D341Med (cell line): ENCODE results near the gene TTC14.

ENCODE experiments used
- DNase-seq: peaks from one replicate; pipeline ENCODE4 v3.0.0; 2012; ENCODE audit warnings: low spot score

Gene TTC14

DNA sequence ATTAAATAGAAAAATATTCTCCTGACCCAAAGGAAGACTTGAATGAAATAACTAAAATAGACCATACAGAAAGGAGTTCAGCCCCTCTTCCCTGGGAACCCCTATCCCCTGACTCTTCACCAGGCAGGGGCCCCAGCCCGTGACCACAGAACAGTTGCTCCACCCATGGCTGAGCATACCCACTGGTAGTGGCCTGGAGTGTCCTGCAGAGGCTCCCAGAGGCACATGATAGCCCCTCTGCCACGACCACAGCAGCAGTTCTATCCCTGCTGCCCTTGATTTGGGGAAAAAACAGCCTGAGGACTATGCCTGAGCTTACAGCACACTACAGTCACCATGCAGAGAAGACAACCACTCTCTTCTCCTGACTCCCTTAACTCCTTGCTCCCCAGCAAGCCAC is 31.8 kb downstream of the TTC14 start:
- no peak for DNase-seq

GRCh38 chr3:180640987-180641386 is 39.0 kb downstream of the TTC14 start:
- DNase-seq: no peak

DNA sequence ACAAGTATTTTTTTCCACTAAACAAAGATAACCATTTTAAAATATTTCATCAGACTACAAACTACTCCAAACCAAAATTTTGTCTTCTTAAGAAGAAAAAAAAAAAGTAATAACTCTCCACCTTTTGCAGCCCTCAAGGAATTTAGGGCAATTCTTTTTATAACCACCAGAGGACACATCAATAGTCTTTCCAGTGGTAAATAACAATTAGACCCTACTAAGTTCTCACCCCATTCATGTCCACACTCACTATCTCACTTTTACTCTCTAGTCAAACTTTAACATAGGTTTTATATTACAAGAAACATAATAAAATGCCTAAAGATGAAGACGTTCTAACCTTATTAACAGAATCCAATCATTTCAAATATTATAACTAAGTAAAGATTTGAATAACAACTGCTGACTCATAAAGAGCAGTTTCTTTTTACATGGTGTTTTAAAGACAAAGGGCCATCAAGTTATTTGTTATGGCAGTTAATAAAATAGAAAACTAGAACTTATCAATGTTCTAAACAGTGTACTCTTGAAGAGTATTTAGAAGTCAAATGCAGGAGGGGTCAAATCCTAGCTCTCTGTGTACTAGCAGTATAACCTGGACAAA is 44.3 kb downstream of the TTC14 start:
- DNase-seq: no peak

- no peak for DNase-seq
These were observed 54.4 kb downstream of the TTC14 start for GRCh38 chr3:180656406-180656805.

DNA sequence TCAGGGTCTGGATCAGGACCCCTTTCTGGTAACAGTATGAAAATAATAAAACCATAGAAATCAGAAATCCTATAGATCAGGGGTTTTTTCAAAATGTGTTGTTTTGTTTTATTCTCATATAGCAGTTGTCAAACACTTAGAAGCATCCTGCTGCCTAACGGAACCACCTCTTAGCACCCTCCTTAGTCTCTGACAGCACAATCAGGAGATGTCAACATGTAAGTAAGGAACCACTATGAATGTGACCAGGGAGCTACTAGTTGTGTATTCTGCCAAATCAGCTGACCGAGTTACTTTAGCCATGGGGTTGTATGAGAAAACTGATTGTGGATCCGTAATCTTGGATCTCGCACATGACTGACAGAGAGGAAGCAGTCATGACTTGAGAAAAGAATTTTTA is 55.1 kb downstream of the TTC14 start:
- DNase-seq: no peak
